Right lobe of liver (tissue), 6 donors: ENCODE data around the gene USP5. TPM values are rescaled to one million over a fixed set of nuclear protein-coding genes. Genes with fewer than 3 reads are reported as not detected.
"Not testable (repeated sequence)": the region's sequence is repeated elsewhere in the genome, so short reads cannot be mapped to it uniquely, and the experiment has no call there.

Experiments used
- ATAC-seq, 4 donors: fragments of 200-7000 bp; cut with Tn5 transposase; one replicate each; pipeline ENCODE4 v1.9.1; 2020; ENCODE audit warnings: mild to moderate bottlenecking in 4 of 4, moderate library complexity in 4 of 4
- DNase-seq, 3 donors: peaks; one replicate each; pipeline ENCODE4 v3.0.0-alpha.2; 2020
- H3K27ac ChIP-seq, 3 donors: fragments of 200-600 bp; one replicate each; pipeline ENCODE4 v1.8.0; 2022
- H3K27me3 ChIP-seq, 2 donors: fragments of 200-600 bp; one replicate each; pipeline ENCODE4 v1.8.0; 2022
- H3K36me3 ChIP-seq, 4 donors: fragments of 200-600 bp; sonication (generic) in 1 of 4; one replicate each; pipeline versions ENCODE4 v1.5.1 to v1.8.0; 2017 to 2022; ENCODE audit warnings: control low read depth in 1 of 4
- H3K4me1 ChIP-seq, 4 donors: fragments of 200-600 bp; sonication (generic) in 1 of 4; one replicate each; pipeline versions ENCODE4 v1.5.1 to v1.8.0; 2017 to 2022; ENCODE audit warnings: control low read depth in 1 of 4
- H3K4me3 ChIP-seq, 3 donors: fragments of 200-600 bp; one replicate each; pipeline ENCODE4 v1.8.0; 2022
- H3K9me3 ChIP-seq, 4 donors: fragments of 200-600 bp; sonication (generic) in 1 of 4; one replicate each; pipeline versions ENCODE4 v1.5.1 to v1.8.0; 2017 to 2022; ENCODE audit warnings: control low read depth in 1 of 4
- CTCF ChIP-seq, 4 donors: fragments of 200-600 bp in 3 of 4; fragments of 450-650 bp in 1 of 4; IDR thresholded peaks; one replicate each; pipeline versions ENCODE4 v1.5.1 to v1.8.0; 2016 to 2022; ENCODE audit warnings: antibody characterized with exemption in 4 of 4, mild to moderate bottlenecking in 2 of 4
- POLR2A ChIP-seq: fragments of 450-650 bp; IDR thresholded peaks from one replicate; pipeline ENCODE4 v1.6.1; 2017; ENCODE audit warnings: antibody characterized with exemption, mild to moderate bottlenecking
- WGBS: methylation state at CpG from one replicate; pipeline ENCODE4 v1.1.6; 2018; ENCODE audit warnings: low coverage, low lambda C conversion rate; ENCODE audit not compliant: insufficient coverage; ENCODE audit errors: missing lambda C conversion rate; 5-methylcytosine and 5-hydroxymethylcytosine counted together
- intact Hi-C, 2 donors: fragments of 100-400 bp; cut with DNase I; formaldehyde crosslinking; loops; one replicate each; pipeline versions ENCODE4 v1.11.2 to v1.14.1; 2022
- total RNA-seq, 6 experiments: library from RNA; depleted of rRNA in 2 of 6; stranded (reverse); fragments of >200 nt in 2 of 6; fragmentation: NEBNext Ultra II Directional in 3 of 6; extraction: Animal tissue kit (Norgen Biotek cat#: 25700) in 3 of 6; gene quantifications; one replicate each; pipeline versions ENCODE4 v1.1.0 to v1.2.4, GENCODE V29; 2016 to 2023
- donor health status: DM: no; HTN: yes; CAD: no.
- donor health status: DM: no; HTN: no; CAD: no.
- donor health status: DM: no; HTN: no; CAD: no.
- donor health status: DM: no; HTN: yes; CAD: no.
- donor health status: DM: no; HTN: yes; CAD: no.

USP5 gene
- total RNA-seq, 6 experiments from 2014 or later = 38.2 to 59.5 (median 42.6) TPM

- Histone ChIP-seq H3K27ac (peak within 1 kb of the TSS; percentile 32 to 77 (median 59)), H3K4me1 (peaks cover 0 to 30% (median 9%) of the 10 kb centered on the region in 4 donors), H3K4me3 (peak within 1 kb of the TSS; percentile 70 to 89 (median 75)), H3K27me3 (no peaks in the 10 kb centered on the region), H3K36me3 (peaks cover 0 to 22% (median 12%) of the 10 kb centered on the region in 4 donors), H3K9me3 (no peaks in the 10 kb centered on the region)
- 0% methylated on average over 10 of the region's 66 CpGs for WGBS
- TF ChIP-seq CTCF (IDR thresholded peaks at IDR 0.05) (peak in 2 of 4 donors; percentile 8), POLR2A (peak; percentile 71)
- intact Hi-C loops = no loop called here
- DNase-seq (peak; percentile 99 to 100 (median 99)), ATAC-seq (peak; percentile 86 to 96 (median 92))
Measured at GRCh38 chr12:6873094-6874014, 21.4 kb downstream of the USP5 start, which contains the start of gene SPSB2. TSS of gene SPSB2 (minus strand) at chr12:6873303. CDS start at chr12:6872901, 402 bp downstream.

- Histone ChIP-seq H3K4me3 (peak overlapping the region; percentile 70 to 89 (median 75)), H3K27ac (peak overlapping the region; percentile 32 to 68 (median 59)), H3K4me1 (peaks cover 0 to 23% (median 6%) of the 10 kb centered on the region in 4 donors), H3K36me3 (peaks cover 0 to 22% (median 12%) of the 10 kb centered on the region in 4 donors)
- ATAC-seq, H3K27me3 ChIP-seq, H3K9me3 ChIP-seq, intact Hi-C loops: not testable (repeated sequence)
- peak in 1 of 3 donors; percentile 34 for DNase-seq
- 54% methylated on average over 9 of the region's 9 CpGs for WGBS
Measured at GRCh38 chr12:6874015-6874368, 22.0 kb downstream of the USP5 start.

GRCh38 chr12:6879824-6880223 lies 27.9 kb downstream of the USP5 start:
- 42% methylated on average over 9 of the region's 11 CpGs for WGBS
- peaks cover 0 to 10% (median 2%) of the 10 kb centered on the region in 4 donors for H3K4me1 ChIP-seq
- intact Hi-C loops, H3K36me3 ChIP-seq, H3K4me3 ChIP-seq, DNase-seq, H3K27me3 ChIP-seq, H3K9me3 ChIP-seq: not testable (repeated sequence)
- peak in 1 of 4 donors; percentile 29 for ATAC-seq
- H3K27ac ChIP-seq = peak overlapping the region in 2 of 3 donors; percentile 28 to 43

- Histone ChIP-seq H3K36me3 (peaks cover 0 to 8% (median 0%) of the 10 kb centered on the region in 4 donors), H3K4me3 (no peak overlapping the region), H3K4me1 (peaks cover 0 to 21% (median 2%) of the 10 kb centered on the region in 4 donors), H3K27me3 (no peaks in the 10 kb centered on the region), H3K27ac (no peak overlapping the region), H3K9me3 (no peaks in the 10 kb centered on the region)
- intact Hi-C loops = no loop called here
- no peak for TF ChIP-seq POLR2A
- no peak for TF ChIP-seq CTCF (IDR thresholded peaks at IDR 0.05)
- WGBS = 64% methylated on average over 2 of the region's 5 CpGs
- no peak for ATAC-seq
- DNase-seq = no peak
Measured at GRCh38 chr12:6883252-6883651, 31.3 kb downstream of the USP5 start.

- TF ChIP-seq POLR2A (no peak), CTCF (IDR thresholded peaks at IDR 0.05) (no peak)
- DNase-seq (no peak), ATAC-seq (no peak)
- 83% methylated on average over 1 of the region's 11 CpGs for WGBS
- peaks cover 0 to 8% (median 0%) of the 10 kb centered on the region in 4 donors for H3K36me3 ChIP-seq
- H3K4me3 ChIP-seq = no peak overlapping the region
- H3K9me3 ChIP-seq = no peaks in the 10 kb centered on the region
- intact Hi-C loops = no loop called here
- H3K4me1 ChIP-seq = peaks cover 0 to 25% (median 2%) of the 10 kb centered on the region in 4 donors
- H3K27me3 ChIP-seq = no peaks in the 10 kb centered on the region
- H3K27ac ChIP-seq = no peak overlapping the region
Measured at GRCh38 chr12:6883683-6884082, 31.7 kb downstream of the USP5 start.
